Suppressor macrophage treated with lipopolysaccharide for 1 hour (primary cell): ENCODE results near the gene ROCK1.
A peak's percentile ranks its signal among the peaks of the same experiment; 100 is the strongest.
"Not testable (repeated sequence)": the region's sequence is repeated elsewhere in the genome, so short reads cannot be mapped to it uniquely, and the experiment has no call there.

Experiments
- DNase-seq, 3 donors: peaks; one replicate each; pipeline ENCODE4 v3.0.0-alpha.2; 2020 to 2022

Gene ROCK1

GRCh38 chr18:21111346-21112139 is at the start of gene ROCK1:
TSS of gene ROCK1 (minus strand) at chr18:21111813. CDS start at chr18:21110910, 903 bp downstream.
- peak; percentile 96 to 100 (median 99) for DNase-seq

DNA sequence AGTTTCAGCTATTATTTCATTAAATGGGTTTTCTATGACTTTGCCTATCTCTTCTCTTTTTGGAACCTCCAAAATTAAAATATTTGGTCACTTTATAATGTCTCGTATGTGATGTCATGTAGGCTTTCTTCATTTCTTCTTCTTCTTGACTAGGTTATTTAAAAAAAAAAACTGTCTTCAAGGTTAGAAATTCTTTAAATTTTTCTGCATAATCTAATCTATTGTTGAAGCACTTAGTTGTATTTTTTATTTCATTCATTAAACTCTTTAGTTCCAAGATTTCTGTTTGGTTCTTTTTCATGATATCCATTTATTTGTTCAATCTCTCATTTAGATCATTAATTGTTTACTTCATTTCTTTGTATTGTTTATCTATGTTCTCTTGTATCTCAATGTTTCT is 43.8 kb upstream of the ROCK1 start:
- DNase-seq, result no peak

GRCh38 chr18:21146016-21146415 is 34.4 kb upstream of the ROCK1 start:
- DNase-seq, result peak in 1 of 3 donors; percentile 18

- DNase-seq, result no peak
These were observed 33.8 kb upstream of the ROCK1 start for GRCh38 chr18:21145371-21145770.

GRCh38 chr18:21141668-21142422 is 30.2 kb upstream of the ROCK1 start:
- DNase-seq, result no peak

GRCh38 chr18:21137719-21138488 is 26.3 kb upstream of the ROCK1 start:
- DNase-seq, result not testable (repeated sequence)

DNA sequence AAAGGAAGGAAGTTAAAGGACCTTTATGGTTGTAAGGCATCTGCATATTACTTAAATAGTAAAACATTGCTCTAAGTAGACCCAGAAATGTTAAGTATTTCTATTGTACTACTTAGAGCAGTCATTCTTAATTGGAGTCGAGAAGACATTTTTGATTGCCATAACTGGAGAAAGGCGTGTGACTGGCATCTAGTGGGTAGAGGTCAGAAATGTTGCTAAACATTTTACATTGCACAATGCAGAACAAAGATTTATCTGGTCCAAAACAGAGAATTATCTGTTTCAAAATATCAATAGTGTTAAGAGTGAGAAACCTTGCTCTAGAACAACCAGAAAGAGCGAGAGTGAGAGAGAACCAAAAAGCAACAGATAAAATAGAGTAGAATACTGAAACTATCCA is 23.3 kb upstream of the ROCK1 start:
- DNase-seq, result peak; percentile 56 to 82 (median 69)

DNA sequence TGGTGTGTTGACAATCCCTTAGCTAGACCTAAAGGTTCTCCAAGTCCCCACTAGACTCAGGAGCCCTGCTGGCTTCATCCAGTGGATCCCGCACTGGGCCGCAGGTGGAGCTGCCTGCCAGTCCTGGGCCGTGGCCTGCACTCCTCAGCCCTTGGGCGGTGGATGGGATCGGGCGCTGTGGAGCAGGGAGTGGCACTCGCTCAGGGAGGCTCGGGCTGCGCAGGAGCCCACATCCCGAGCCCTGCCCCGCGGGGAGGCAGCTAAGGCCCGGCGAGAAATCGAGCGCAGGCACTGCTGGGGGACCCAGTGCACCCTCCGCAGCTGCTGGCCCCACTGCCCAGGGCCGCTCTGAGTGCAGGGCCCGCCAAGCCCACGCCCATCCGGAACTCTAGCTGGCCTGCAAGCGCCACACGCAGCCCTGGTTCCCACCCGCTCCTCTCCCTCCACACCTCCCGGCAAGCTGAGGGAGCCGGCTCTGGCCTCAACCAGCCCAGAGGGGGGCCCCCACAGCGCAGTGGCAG is 20.8 kb upstream of the ROCK1 start:
- no peak for DNase-seq

GRCh38 chr18:21131698-21132227 is 20.1 kb upstream of the ROCK1 start:
- DNase-seq, result no peak

DNA sequence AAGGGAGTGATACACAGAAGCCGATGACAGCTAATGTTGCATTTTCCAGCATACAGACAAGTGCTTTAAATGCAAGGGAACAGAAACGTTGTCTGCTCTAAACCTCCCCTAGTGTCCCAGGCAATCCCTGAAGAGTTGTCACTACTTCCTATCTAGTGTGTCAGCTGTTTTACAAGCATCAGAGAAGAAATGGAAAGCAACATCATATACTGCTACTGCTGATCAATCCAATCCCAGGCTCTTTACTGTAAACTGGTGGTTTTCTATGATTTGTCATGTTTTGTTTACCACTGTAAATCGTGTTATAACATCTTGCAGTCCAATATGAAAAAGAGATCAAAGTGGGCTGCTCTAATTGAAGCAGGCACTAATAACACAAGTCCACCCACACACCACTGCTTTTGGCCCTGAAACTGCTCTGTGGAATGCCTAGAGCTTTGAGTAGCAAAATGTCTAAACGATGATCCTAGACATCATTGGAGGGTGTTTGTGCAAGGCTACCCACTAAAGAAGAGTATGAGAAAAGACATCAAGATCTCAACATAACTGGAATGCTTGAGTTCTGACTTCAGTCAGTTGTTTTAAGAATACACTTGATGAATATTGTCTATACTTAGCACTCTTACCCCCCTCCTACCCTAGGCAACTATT is 18.1 kb upstream of the ROCK1 start:
- peak; percentile 26 to 62 (median 29) for DNase-seq

GRCh38 chr18:21123290-21123926 is 11.8 kb upstream of the ROCK1 start:
- DNase-seq, result no peak

DNA sequence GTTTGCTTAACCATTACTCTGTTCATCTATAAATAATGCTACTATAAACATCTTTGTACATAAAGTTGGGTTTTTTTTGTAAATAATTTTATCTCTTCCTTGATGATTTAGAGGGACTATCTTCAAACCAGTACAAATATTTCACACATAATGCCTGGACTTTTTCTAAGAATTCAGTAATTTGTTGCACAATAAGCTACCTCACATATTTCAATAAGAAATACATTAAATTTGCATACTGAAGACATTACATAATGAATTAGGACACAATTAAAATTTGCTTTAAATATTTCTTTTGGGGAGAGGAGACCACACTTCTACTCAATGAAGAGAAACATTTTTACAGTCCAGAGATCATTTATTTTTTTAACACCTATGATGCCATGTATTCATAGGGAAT is 7.2 kb upstream of the ROCK1 start:
- DNase-seq, result no peak

- DNase-seq, result peak; percentile 86 to 96 (median 94)
These were observed 6.0 kb upstream of the ROCK1 start for GRCh38 chr18:21117409-21118131.

- DNase-seq, result peak; percentile 70 to 78 (median 76)
These were observed 4.2 kb upstream of the ROCK1 start for GRCh38 chr18:21115519-21116411.

- peak in 2 of 3 donors; percentile 8 to 29 for DNase-seq
These were observed 1.0 kb upstream of the ROCK1 start for GRCh38 chr18:21112543-21113105.

DNA sequence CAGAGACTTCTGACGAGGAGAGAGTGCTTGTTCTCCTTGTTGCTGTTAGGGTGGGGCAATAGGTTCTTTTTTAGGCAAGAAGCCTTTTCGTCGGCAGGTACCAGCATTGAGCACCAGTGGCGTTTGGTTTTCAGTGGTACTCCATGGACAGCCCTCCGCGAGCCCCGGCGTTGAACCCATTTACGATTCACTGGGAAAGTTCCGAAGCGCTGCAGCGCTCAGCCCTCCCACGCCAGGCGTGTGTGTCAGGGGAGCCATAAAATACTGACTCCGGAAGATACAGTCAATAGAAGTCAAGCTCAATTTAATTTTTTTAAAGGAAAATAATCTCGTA is 494 bp upstream of the ROCK1 start:
- DNase-seq, result peak; percentile 87 to 89 (median 89)

GRCh38 chr18:21110713-21111345 is 784 bp downstream of the ROCK1 start:
- peak; percentile 51 to 67 (median 55) for DNase-seq

DNA sequence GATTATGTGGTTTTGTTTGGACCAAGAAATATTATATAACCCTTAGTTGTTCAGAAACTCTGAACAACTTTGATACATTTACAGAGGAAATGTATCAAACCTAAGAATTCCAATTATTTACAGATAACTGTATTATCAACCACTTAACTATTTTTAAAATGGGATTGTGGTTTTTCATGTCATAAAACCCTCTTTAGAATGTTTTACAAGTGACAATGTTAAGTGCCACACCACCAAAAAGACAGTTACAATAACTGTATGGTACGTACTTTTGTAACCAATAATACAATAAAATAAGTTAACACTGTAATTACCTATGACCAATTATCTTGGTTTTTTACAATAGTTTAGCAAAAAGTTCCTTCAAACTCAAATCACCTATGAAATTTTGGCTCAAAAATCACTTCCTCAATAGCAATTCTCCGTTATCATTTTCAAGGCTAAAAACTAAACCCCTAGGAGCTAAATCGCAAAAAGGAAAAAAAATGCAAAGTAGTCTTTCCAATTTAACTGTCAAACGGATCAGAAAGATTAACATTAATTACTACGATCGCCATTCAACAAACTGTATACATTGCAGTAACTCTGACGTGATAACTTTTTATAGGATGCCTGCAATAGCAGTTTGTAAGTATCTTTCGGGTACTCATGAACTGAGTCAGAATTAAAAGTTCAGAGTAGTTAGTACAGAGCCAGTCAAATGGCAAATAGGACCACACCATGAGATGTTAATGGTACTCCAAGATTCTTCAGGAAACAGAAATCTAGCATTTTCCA is 1.5 kb downstream of the ROCK1 start:
- peak in 1 of 3 donors; percentile 50 for DNase-seq
